Transverse colon (tissue), 4 donors: ENCODE results near the gene LRRC4C.

Source experiments
- CTCF ChIP-seq, 5 experiments: fragments of 200-600 bp in 3 of 5; fragments of 450-650 bp in 2 of 5; sonication (generic) in 3 of 5; IDR thresholded peaks; 1 replicate in 2 of 5; 2 replicates in 3 of 5; pipeline ENCODE4 v1.5.1; 2016 to 2017; ENCODE audit warnings: antibody characterized with exemption in 5 of 5, inconsistent platforms in 3 of 5, mild to moderate bottlenecking in 2 of 5, moderate library complexity in 1 of 5
- EP300 ChIP-seq: sonication (generic); formaldehyde crosslinking; IDR thresholded peaks from one replicate; pipeline ENCODE4 v1.6.1; 2017; ENCODE audit warnings: antibody characterized with exemption, low read depth
- POLR2A ChIP-seq: fragments of 450-650 bp; IDR thresholded peaks from one replicate; pipeline ENCODE4 v1.6.1; 2016; ENCODE audit warnings: antibody characterized with exemption, mild to moderate bottlenecking, moderate library complexity
- POLR2AphosphoS5 ChIP-seq, 3 donors: sonication (generic); formaldehyde crosslinking; IDR thresholded peaks; one replicate each; pipeline ENCODE4 v1.6.1; 2016; ENCODE audit warnings: antibody characterized with exemption in 3 of 3

- no peak for TF ChIP-seq CTCF (IDR thresholded peaks at IDR 0.05)
- no peak for TF ChIP-seq POLR2AphosphoS5 (IDR thresholded peaks at IDR 0.05)
- TF ChIP-seq EP300, result no peak
- no peak for TF ChIP-seq POLR2A
Observed at GRCh38 chr11:41256041-41256440, 203.4 kb downstream of the LRRC4C start.
